T-cell (primary cell): ENCODE measurements around the gene HS3ST3B1. TPM values are rescaled to one million over a fixed set of nuclear protein-coding genes. Genes with fewer than 3 reads are reported as not detected.

ENCODE experiments used
- ATAC-seq, 4 experiments: fragments of 200-7000 bp in 3 of 4; fragments of 150-1000 bp in 1 of 4; cut with Tn5 transposase; replicated peaks in 1 of 4; 1 replicate in 3 of 4; 2 replicates in 1 of 4; pipeline ENCODE4 v1.10.0; 2021; ENCODE audit warnings: moderate library complexity in 3 of 4, mild to moderate bottlenecking in 2 of 4, moderate number of reproducible peaks in 1 of 4
- CTCF ChIA-PET, 2 donors: fragments of 300-600 bp; sonication (Branson Sonifier 250); formaldehyde crosslinking; loops; one replicate each; lab custom pipeline; 2022; ENCODE audit warnings: antibody characterized with exemption in 2 of 2; lab: Charles Lee
- POLR2A ChIA-PET, 2 donors: fragments of 300-600 bp; sonication (Branson Sonifier 250); formaldehyde crosslinking; loops; one replicate each; lab custom pipeline; 2022; ENCODE audit warnings: antibody characterized with exemption in 2 of 2; lab: Charles Lee
- DNase-seq, 35 experiments: peaks; one replicate each; pipeline versions ENCODE4 v3.0.0 to v3.0.0-alpha.2; 2013 to 2023
- H3K27ac ChIP-seq: one replicate; pipeline ENCODE4 v1.5.1; 2013; ENCODE audit warnings: low read length
- H3K27me3 ChIP-seq, 2 experiments: replicated peaks in 1 of 2; 1 replicate in 1 of 2; 2 replicates in 1 of 2; pipeline versions ENCODE4 v1.6.1 to v1.7.0; 2013; ENCODE audit warnings: low read length in 1 of 2, mixed read lengths in 1 of 2; ENCODE audit not compliant: control insufficient read depth in 2 of 2, insufficient read depth in 2 of 2; ENCODE audit errors: extremely low read depth in 1 of 2
- H3K36me3 ChIP-seq, 2 donors: 1 replicate in 1 of 2; 2 replicates in 1 of 2; pipeline versions ENCODE4 v1.6.1 to v1.7.0; 2013; ENCODE audit warnings: low read length in 1 of 2; ENCODE audit not compliant: control insufficient read depth in 2 of 2, insufficient read depth in 1 of 2; ENCODE audit errors: extremely low read depth in 1 of 2
- H3K4me1 ChIP-seq, 2 experiments: 1 replicate in 1 of 2; 2 replicates in 1 of 2; pipeline versions ENCODE4 v1.6.1 to v1.7.0; 2013; ENCODE audit warnings: low read length in 2 of 2, mixed read lengths in 1 of 2; ENCODE audit not compliant: insufficient read depth in 2 of 2, control insufficient read depth in 1 of 2; ENCODE audit errors: extremely low read depth in 1 of 2
- H3K4me3 ChIP-seq, 2 donors: 1 replicate in 1 of 2; 2 replicates in 1 of 2; pipeline versions ENCODE4 v1.5.1 to v1.7.0; 2013; ENCODE audit warnings: mild to moderate bottlenecking in 2 of 2, low read length in 1 of 2, moderate library complexity in 1 of 2; ENCODE audit not compliant: control insufficient read depth in 1 of 2; ENCODE audit errors: extremely low read depth in 1 of 2
- H3K9me3 ChIP-seq: 2 replicates; pipeline ENCODE4 v1.7.0; 2013
- H3K27ac Mint-ChIP-seq, 2 donors: one replicate each; pipeline ENCODE4 v1.8.0; 2020 to 2021; ENCODE audit warnings: mild to moderate bottlenecking in 2 of 2, mixed read lengths in 2 of 2
- H3K27me3 Mint-ChIP-seq, 2 donors: one replicate each; pipeline ENCODE4 v1.8.0; 2021 to 2022; ENCODE audit warnings: mixed read lengths in 2 of 2
- H3K36me3 Mint-ChIP-seq: one replicate; pipeline ENCODE4 v1.8.0; 2021; ENCODE audit warnings: mixed read lengths
- H3K4me1 Mint-ChIP-seq, 3 donors: one replicate each; pipeline ENCODE4 v1.8.0; 2020 to 2022; ENCODE audit warnings: mixed read lengths in 3 of 3, mild to moderate bottlenecking in 1 of 3
- H3K4me3 Mint-ChIP-seq, 3 donors: one replicate each; pipeline ENCODE4 v1.8.0; 2020 to 2022; ENCODE audit warnings: mild to moderate bottlenecking in 3 of 3, mixed read lengths in 3 of 3, moderate library complexity in 3 of 3
- H3K9me3 Mint-ChIP-seq, 3 donors: one replicate each; pipeline ENCODE4 v1.8.0; 2020 to 2022; ENCODE audit warnings: mixed read lengths in 3 of 3
- WGBS: methylation state at CpG from one replicate; pipeline ENCODE4 v1.1.5; 2013; ENCODE audit warnings: missing lambda C conversion rate; ENCODE audit not compliant: insufficient coverage; 5-methylcytosine and 5-hydroxymethylcytosine counted together
- total RNA-seq, 35 experiments: library from RNA in 6 of 35; stranded (reverse) in 6 of 35; fragments of 120-200 nt in 1 of 35; gene quantifications; one replicate each; pipeline versions ENCODE4 v1.2.1 to v1.2.4 and lab custom pipeline; 2013 to 2026

Gene HS3ST3B1
- total RNA-seq, 5 donors from 2014 or later (not counting 1 experiment from before 2014, with no cell fraction given) = 12.9 to 35.1 (median 25.1) TPM

DNA sequence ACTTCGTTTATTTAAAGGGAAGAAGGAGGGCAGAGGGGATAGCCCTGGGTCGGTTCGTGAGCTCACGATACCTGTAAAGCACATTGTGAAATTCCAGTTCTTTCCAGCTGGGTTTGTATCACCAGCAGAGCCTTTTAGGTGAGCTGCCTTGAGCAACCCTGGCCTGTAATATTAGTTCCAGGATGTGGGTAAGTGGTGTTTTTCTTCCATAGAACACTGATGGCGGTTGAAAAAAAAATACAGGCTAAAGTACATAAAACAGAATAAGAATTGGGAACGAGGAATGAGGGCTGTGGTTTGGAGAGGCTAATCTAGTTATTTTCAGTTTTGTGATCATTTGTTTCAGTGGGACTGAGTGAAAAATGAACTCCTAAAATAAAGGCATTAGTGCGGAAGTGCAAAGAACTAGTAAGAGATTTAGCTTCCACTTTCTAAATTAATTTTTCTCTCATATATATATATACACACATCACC lies 20.6 kb downstream of the HS3ST3B1 start:
- Histone ChIP-seq H3K27ac (no peak overlapping the region), H3K36me3 (peaks cover 0 to 2% of the 10 kb centered on the region in 2 donors), H3K4me1 (peaks cover 12 to 52% of the 10 kb centered on the region in 2 experiments), H3K4me3 (no peak overlapping the region), H3K27me3 (no peaks in the 10 kb centered on the region), H3K9me3 (no peaks in the 10 kb centered on the region)
- ATAC-seq = no peak
- no peak for DNase-seq
- H3K36me3 Mint-ChIP-seq = peaks cover 20% of the 10 kb centered on the region
- peak overlapping the region; percentile 4 to 57 (median 22) for H3K4me3 Mint-ChIP-seq
- no peaks in the 10 kb centered on the region for H3K9me3 Mint-ChIP-seq
- ChIA-PET POLR2A (interaction anchor here in 1 of 2 donors (0.6 kb wide), 1 partner anchor 1335 kb away, joined by 8 read pairs; no protein-coding TSS in a partner anchor), CTCF (interaction anchor here in 1 of 2 donors (0.5 kb wide), 1 partner anchor 1290 kb away, joined by 6 read pairs; no protein-coding TSS in a partner anchor)
- no peaks in the 10 kb centered on the region for H3K27me3 Mint-ChIP-seq
- peaks cover 85 to 95% (median 93%) of the 10 kb centered on the region in 3 donors for H3K4me1 Mint-ChIP-seq
- 85% methylated on average over 3 of the region's 7 CpGs for WGBS
- H3K27ac Mint-ChIP-seq = peak overlapping the region; percentile 58 to 69

- H3K27ac Mint-ChIP-seq = peak overlapping the region; percentile 34
- no peaks in the 10 kb centered on the region for H3K9me3 Mint-ChIP-seq
- POLR2A ChIA-PET = no interaction called here
Observed at GRCh38 chr17:14321980-14322776, 21.3 kb downstream of the HS3ST3B1 start.

GRCh38 chr17:14323522-14323981 lies 22.7 kb downstream of the HS3ST3B1 start:
- Histone ChIP-seq H3K4me1 (peaks cover 7 to 32% of the 10 kb centered on the region in 2 experiments), H3K9me3 (no peaks in the 10 kb centered on the region), H3K27ac (no peak overlapping the region), H3K27me3 (no peaks in the 10 kb centered on the region), H3K36me3 (no peaks in the 10 kb centered on the region), H3K4me3 (no peak overlapping the region)
- Mint-ChIP-seq H3K27ac (no peak overlapping the region), H3K36me3 (peaks cover 23% of the 10 kb centered on the region), H3K4me3 (no peak overlapping the region), H3K27me3 (no peaks in the 10 kb centered on the region), H3K9me3 (no peaks in the 10 kb centered on the region), H3K4me1 (peaks cover 75 to 93% (median 91%) of the 10 kb centered on the region in 3 donors)
- 75% methylated on average over 2 of the region's 3 CpGs for WGBS
- ChIA-PET CTCF (interaction anchor here (0.5 to 0.6 kb wide), 3 partner anchors 19 to 620 kb away, joined by 3 to 4 read pairs (median 4); no protein-coding TSS in a partner anchor), POLR2A (interaction anchor here in 1 of 2 donors (0.6 kb wide), 1 partner anchor 1381 kb away, joined by 3 read pairs; no protein-coding TSS in a partner anchor)
- no peak for DNase-seq
- ATAC-seq = no peak

More at GRCh38 chr17:14321980-14322776, 21.3 kb downstream of the HS3ST3B1 start:
- H3K36me3 ChIP-seq = peaks cover 0 to under 1% of the 10 kb centered on the region in 2 donors
- H3K27ac ChIP-seq = no peak overlapping the region
- Mint-ChIP-seq H3K4me3 (no peak overlapping the region), H3K36me3 (peaks cover 19% of the 10 kb centered on the region), H3K27me3 (no peaks in the 10 kb centered on the region), H3K4me1 (peaks cover 79 to 93% (median 92%) of the 10 kb centered on the region in 3 donors)
- ATAC-seq (no peak), DNase-seq (no peak)
- H3K9me3 ChIP-seq = no peaks in the 10 kb centered on the region
- H3K4me1 ChIP-seq = peaks cover 11 to 45% of the 10 kb centered on the region in 2 experiments
- WGBS = no CpG with 5 or more reads among the region's 7 CpGs
- H3K27me3 ChIP-seq = no peaks in the 10 kb centered on the region
- CTCF ChIA-PET = interaction anchor here in 1 of 2 donors (0.5 kb wide), 1 partner anchor 1291 kb away, joined by 6 read pairs; no protein-coding TSS in a partner anchor
- no peak overlapping the region for H3K4me3 ChIP-seq

- WGBS = 91% methylated on average over 9 of the region's 9 CpGs
- ChIA-PET CTCF (no interaction called here), POLR2A (no interaction called here)
- Mint-ChIP-seq H3K27me3 (no peaks in the 10 kb centered on the region), H3K36me3 (peaks cover 19% of the 10 kb centered on the region), H3K4me3 (peak overlapping the region in 1 of 3 donors; percentile 1), H3K9me3 (no peaks in the 10 kb centered on the region), H3K27ac (peak overlapping the region in 1 of 2 donors; percentile 80), H3K4me1 (peaks cover 75 to 93% (median 91%) of the 10 kb centered on the region in 3 donors)
- ATAC-seq (no peak), DNase-seq (no peak)
- Histone ChIP-seq H3K27me3 (no peaks in the 10 kb centered on the region), H3K4me3 (no peak overlapping the region), H3K36me3 (no peaks in the 10 kb centered on the region), H3K27ac (no peak overlapping the region), H3K9me3 (no peaks in the 10 kb centered on the region), H3K4me1 (peaks cover 19 to 31% of the 10 kb centered on the region in 2 experiments)
Observed at GRCh38 chr17:14325618-14326167, 24.8 kb downstream of the HS3ST3B1 start.

GRCh38 chr17:14329900-14330491 lies 29.1 kb downstream of the HS3ST3B1 start:
- CTCF ChIA-PET = interaction anchor here in 1 of 2 donors (0.6 kb wide), 1 partner anchor 10 kb away, joined by 3 read pairs; no protein-coding TSS in a partner anchor
- Mint-ChIP-seq H3K36me3 (peaks cover 22% of the 10 kb centered on the region), H3K9me3 (no peaks in the 10 kb centered on the region), H3K27ac (peak overlapping the region; percentile 72 to 79), H3K4me1 (peaks cover 77 to 95% (median 95%) of the 10 kb centered on the region in 3 donors), H3K27me3 (no peaks in the 10 kb centered on the region), H3K4me3 (peak overlapping the region in 2 of 3 donors; percentile 1 to 49)
- H3K27ac ChIP-seq = no peak overlapping the region
- peak in 1 of 35 experiments; percentile 5 for DNase-seq
- POLR2A ChIA-PET = no interaction called here
- no peaks in the 10 kb centered on the region for H3K27me3 ChIP-seq
- H3K4me3 ChIP-seq = no peak overlapping the region
- ATAC-seq = peak in 3 of 4 experiments; percentile 38 to 60 (median 41)
- 91% methylated on average over 1 of the region's 5 CpGs for WGBS
- H3K4me1 ChIP-seq = peaks cover 24 to 53% of the 10 kb centered on the region in 2 experiments
- peaks cover 0 to 4% of the 10 kb centered on the region in 2 donors for H3K36me3 ChIP-seq
- H3K9me3 ChIP-seq = no peaks in the 10 kb centered on the region
